Measurements from ENCODE around the gene ATP10A.

ATP10A gene

DNA sequence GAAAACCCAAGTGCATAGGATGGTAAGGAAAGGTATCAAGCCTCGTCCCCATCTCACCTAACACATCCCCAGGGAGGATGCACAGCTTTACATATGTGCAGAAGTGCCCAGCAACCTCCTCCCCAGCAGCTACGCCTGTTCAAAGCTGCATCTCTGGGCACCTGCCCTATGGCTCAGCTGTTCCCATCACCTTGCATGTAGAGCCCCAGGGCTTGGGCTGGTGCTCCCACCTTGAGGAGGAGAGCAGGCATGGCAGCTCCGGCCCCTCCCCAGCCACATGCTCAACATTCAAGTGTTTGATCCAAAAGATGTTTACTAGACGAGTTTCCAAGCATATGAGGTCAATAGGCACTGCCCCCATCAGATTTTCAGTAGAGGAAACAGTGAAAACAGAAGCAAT, 173.5 kb downstream of the ATP10A start:
- Histone ChIP-seq H3K4me3 (ENCODE audit: low read depth, low read length, poor library complexity, severe bottlenecking) (no peak overlapping the region), H3K9ac (ENCODE audit: low read length) (no peak overlapping the region), H3K79me2 (ENCODE audit: insufficient read depth, low read length) (no peaks in the 10 kb centered on the region), H2AFZ (ENCODE audit: low read length) (no peak overlapping the region), H3K36me3 (ENCODE audit: insufficient read depth, low read length) (no peaks in the 10 kb centered on the region), H3F3A (ENCODE audit: insufficient read depth, low read length) (no peaks in the 10 kb centered on the region), H3K9me3 (ENCODE audit: low read length) (no peaks in the 10 kb centered on the region), H4K20me1 (ENCODE audit: insufficient read depth, low read length) (no peaks in the 10 kb centered on the region), H3K9me2 (ENCODE audit: low read depth, low read length) (no peaks in the 10 kb centered on the region), H3K27ac (ENCODE audit: low read depth, low read length, poor library complexity, severe bottlenecking) (no peak overlapping the region), H3K27me3 (ENCODE audit: insufficient read depth, low read length) (no peaks in the 10 kb centered on the region), H3K4me1 (ENCODE audit: insufficient read depth, low read length, severe bottlenecking) (no peaks in the 10 kb centered on the region), H3K4me2 (ENCODE audit: low read length) (no peak overlapping the region)
- TF ChIP-seq EZH2 (IDR thresholded peaks at IDR 0.05; ENCODE audit: borderline replicate concordance, low read length) (no peak), CTCF (IDR thresholded peaks at IDR 0.05; ENCODE audit: low read length) (no peak)

DNA sequence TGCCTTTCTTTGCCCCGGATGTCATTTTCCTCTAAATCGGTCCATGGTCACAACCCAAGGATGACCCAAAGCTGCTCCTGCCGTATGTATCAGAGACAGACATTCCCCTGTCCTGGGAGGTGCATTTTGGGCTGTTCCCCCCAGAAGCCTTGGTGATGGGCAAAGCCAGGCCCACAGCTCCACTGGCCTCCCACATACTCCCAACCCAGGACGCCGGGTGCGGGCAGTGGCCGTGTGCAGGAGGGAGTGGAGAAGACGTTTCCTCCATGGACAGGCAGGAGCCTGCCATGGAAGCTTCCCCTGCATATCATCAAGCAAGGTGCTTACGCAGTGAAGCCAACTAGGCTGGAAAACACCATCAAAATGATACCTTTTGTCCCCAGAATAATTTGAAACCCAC, 175.0 kb downstream of the ATP10A start:
- TF ChIP-seq CTCF (IDR thresholded peaks at IDR 0.05; ENCODE audit: low read length) (no peak), EZH2 (IDR thresholded peaks at IDR 0.05; ENCODE audit: borderline replicate concordance, low read length) (no peak)
- H3K9me2 ChIP-seq (ENCODE audit: low read depth, low read length), result no peaks in the 10 kb centered on the region
- H3K36me3 ChIP-seq (ENCODE audit: insufficient read depth, low read length), result no peaks in the 10 kb centered on the region
- no peak overlapping the region for H3K4me3 ChIP-seq (ENCODE audit: low read depth, low read length, poor library complexity, severe bottlenecking)
- no peaks in the 10 kb centered on the region for H4K20me1 ChIP-seq (ENCODE audit: insufficient read depth, low read length)
- H3K27ac ChIP-seq (ENCODE audit: low read depth, low read length, poor library complexity, severe bottlenecking), result no peak overlapping the region
- H3K27me3 ChIP-seq (ENCODE audit: insufficient read depth, low read length), result no peaks in the 10 kb centered on the region
- no peaks in the 10 kb centered on the region for H3K9me3 ChIP-seq (ENCODE audit: low read length)
- no peaks in the 10 kb centered on the region for H3F3A ChIP-seq (ENCODE audit: insufficient read depth, low read length)
- no peak overlapping the region for H3K4me2 ChIP-seq (ENCODE audit: low read length)
- H3K79me2 ChIP-seq (ENCODE audit: insufficient read depth, low read length), result no peaks in the 10 kb centered on the region
- H3K9ac ChIP-seq (ENCODE audit: low read length), result no peak overlapping the region
- no peak overlapping the region for H2AFZ ChIP-seq (ENCODE audit: low read length)
- no peaks in the 10 kb centered on the region for H3K4me1 ChIP-seq (ENCODE audit: insufficient read depth, low read length, severe bottlenecking)

DNA sequence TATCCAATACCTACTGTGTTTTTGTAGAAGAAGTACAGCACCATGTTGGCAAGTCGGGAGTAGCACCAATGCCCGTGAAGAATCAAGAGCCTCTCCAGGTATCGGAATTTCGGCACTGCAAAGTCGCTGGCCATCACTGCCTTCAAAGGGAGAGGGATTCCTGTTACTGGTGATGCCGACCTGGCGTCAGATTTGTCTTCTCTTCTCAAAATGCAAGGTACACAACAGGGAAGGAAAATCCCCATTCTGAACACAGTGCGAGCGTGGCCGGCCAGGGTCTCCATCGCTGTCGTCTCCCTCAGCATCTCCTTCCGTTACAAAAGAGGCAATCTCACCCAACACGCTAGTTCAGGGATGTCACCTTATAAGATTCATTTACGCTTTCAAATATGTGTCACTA, 175.4 kb downstream of the ATP10A start:
- H3F3A ChIP-seq (ENCODE audit: insufficient read depth, low read length), result no peaks in the 10 kb centered on the region

More for the DNA sequence above, 175.4 kb downstream of the ATP10A start:
- Histone ChIP-seq H3K9ac (ENCODE audit: low read length) (no peak overlapping the region), H3K9me3 (ENCODE audit: low read length) (no peaks in the 10 kb centered on the region), H3K79me2 (ENCODE audit: insufficient read depth, low read length) (no peaks in the 10 kb centered on the region), H3K36me3 (ENCODE audit: insufficient read depth, low read length) (no peaks in the 10 kb centered on the region), H3K4me3 (ENCODE audit: low read depth, low read length, poor library complexity, severe bottlenecking) (no peak overlapping the region), H3K27me3 (ENCODE audit: insufficient read depth, low read length) (no peaks in the 10 kb centered on the region), H3K27ac (ENCODE audit: low read depth, low read length, poor library complexity, severe bottlenecking) (no peak overlapping the region), H3K4me1 (ENCODE audit: insufficient read depth, low read length, severe bottlenecking) (no peaks in the 10 kb centered on the region), H3K4me2 (ENCODE audit: low read length) (no peak overlapping the region), H3K9me2 (ENCODE audit: low read depth, low read length) (no peaks in the 10 kb centered on the region), H2AFZ (ENCODE audit: low read length) (no peak overlapping the region), H4K20me1 (ENCODE audit: insufficient read depth, low read length) (no peaks in the 10 kb centered on the region)
- TF ChIP-seq EZH2 (IDR thresholded peaks at IDR 0.05; ENCODE audit: borderline replicate concordance, low read length) (no peak), CTCF (IDR thresholded peaks at IDR 0.05; ENCODE audit: low read length) (no peak)
